LNCaP clone FGC (cell line): ENCODE results near the gene ARL4D.
"Not testable (repeated sequence)": the region's sequence is repeated elsewhere in the genome, so short reads cannot be mapped to it uniquely, and the experiment has no call there.

Experiments
- DNase-seq: peaks from one replicate; pipeline ENCODE4 v3.0.0-alpha.2; 2011; ENCODE audit warnings: low read depth
- H3K4me3 ChIP-seq: 2 replicates; pipeline ENCODE4 v1.5.1; 2011; ENCODE audit warnings: mild to moderate bottlenecking, low read depth, low read length, control low read depth
- TF ChIP-seq, protein P1 (sequence below): IDR thresholded peaks from 2 replicates; pipeline ENCODE4 v1.5.1; 2012; ENCODE audit warnings: mild to moderate bottlenecking; ENCODE audit not compliant: control insufficient read depth, insufficient read depth; ENCODE audit errors: extremely low read depth

ARL4D gene

DNA sequence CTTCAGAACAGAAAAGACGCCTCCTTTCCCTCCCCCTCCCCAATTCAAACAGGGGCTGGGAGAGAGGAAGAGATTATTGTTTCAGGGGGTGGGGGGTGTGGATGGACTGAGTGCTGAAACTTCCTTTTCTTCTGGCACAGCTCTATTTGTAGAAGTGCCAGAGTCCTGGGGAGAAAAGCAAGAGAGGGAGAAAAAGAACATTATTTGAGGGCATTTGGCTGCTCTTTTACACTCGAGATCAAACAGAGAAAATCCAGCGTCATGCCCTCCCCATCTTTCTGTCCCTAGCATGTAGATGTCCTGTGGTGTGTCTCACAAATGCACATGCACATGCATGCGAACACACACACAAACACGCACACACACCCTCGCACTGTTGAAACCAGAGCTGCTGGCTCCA, 13.0 kb downstream of the ARL4D start:
- TF ChIP-seq, protein P1, sequence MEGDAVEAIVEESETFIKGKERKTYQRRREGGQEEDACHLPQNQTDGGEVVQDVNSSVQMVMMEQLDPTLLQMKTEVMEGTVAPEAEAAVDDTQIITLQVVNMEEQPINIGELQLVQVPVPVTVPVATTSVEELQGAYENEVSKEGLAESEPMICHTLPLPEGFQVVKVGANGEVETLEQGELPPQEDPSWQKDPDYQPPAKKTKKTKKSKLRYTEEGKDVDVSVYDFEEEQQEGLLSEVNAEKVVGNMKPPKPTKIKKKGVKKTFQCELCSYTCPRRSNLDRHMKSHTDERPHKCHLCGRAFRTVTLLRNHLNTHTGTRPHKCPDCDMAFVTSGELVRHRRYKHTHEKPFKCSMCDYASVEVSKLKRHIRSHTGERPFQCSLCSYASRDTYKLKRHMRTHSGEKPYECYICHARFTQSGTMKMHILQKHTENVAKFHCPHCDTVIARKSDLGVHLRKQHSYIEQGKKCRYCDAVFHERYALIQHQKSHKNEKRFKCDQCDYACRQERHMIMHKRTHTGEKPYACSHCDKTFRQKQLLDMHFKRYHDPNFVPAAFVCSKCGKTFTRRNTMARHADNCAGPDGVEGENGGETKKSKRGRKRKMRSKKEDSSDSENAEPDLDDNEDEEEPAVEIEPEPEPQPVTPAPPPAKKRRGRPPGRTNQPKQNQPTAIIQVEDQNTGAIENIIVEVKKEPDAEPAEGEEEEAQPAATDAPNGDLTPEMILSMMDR = no peak
- H3K4me3 ChIP-seq = no peak overlapping the region
- DNase-seq = no peak

DNA sequence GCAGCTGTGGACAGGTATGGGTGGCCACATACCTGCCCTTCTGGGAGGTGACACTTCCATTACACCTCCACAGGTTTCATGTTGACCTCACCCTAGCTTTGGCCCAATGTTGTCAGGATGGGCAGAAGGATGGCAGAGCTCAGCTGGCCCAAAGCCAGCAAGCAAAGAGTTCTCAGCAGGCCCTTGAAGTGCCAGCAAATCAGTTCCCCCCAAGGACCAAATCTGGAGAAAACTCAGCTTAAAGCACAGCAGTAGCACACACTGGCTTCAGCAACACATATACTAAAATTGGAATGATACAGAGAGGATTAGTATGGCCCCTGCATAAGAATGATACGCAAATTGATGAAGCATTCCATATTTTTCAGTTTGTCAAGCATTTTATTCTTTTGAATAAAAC, 13.4 kb downstream of the ARL4D start:
- TF ChIP-seq, protein P1 = no peak
- DNase-seq = no peak
- no peak overlapping the region for H3K4me3 ChIP-seq

GRCh38 chr17:43416998-43417890, 18.5 kb downstream of the ARL4D start:
- TF ChIP-seq, protein P1 = no peak
- DNase-seq = no peak

GRCh38 chr17:43418441-43419374, 19.9 kb downstream of the ARL4D start:
- H3K4me3 ChIP-seq = no peak overlapping the region

More at GRCh38 chr17:43416998-43417890, 18.5 kb downstream of the ARL4D start:
- no peak overlapping the region for H3K4me3 ChIP-seq

GRCh38 chr17:43419375-43419882, 20.6 kb downstream of the ARL4D start:
- not testable (repeated sequence) for DNase-seq, H3K4me3 ChIP-seq

More at GRCh38 chr17:43418441-43419374, 19.9 kb downstream of the ARL4D start:
- TF ChIP-seq, protein P1 = no peak
- no peak for DNase-seq

DNA sequence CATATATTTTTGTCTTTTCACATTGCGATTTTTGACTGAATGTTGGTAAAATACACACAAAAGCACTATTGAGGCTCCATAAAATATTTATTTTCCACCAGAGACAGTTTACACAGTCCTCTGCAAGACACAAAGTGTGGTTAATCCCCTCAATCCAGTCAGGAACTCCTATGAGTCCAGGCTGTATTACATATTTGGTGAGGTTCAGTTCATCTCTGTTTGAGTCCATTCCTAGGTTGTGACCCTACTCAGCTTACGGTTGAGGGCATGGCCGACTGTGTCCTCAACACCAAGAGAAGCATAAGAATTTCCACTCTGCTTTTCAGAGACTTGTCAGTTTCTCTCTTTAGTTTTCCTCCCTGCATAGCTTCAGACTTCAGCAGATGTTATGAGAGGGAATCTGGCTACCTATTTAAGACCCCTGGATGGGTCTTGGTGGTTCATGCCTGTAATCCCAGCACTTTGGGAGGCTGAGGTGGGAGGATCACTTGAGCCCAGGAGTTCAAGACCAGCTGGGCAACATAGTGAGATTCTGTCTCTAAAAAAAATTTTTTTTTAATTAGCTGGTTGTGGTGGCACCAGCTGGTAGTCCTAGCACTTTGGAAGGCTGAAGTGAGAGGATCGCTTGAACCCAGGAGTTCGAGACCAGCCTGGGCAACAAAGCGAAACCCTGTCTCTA, 25.1 kb downstream of the ARL4D start:
- H3K4me3 ChIP-seq = no peak overlapping the region
- TF ChIP-seq, protein P1 = no peak
- DNase-seq = no peak
